SK-N-SH treated with all-trans-retinoic acid at 6 μM for 48 hours (cell line): ENCODE data around the gene CCBE1.

ENCODE experiments used
- ARNTL ChIP-seq: fragments of 450-650 bp; formaldehyde crosslinking; IDR thresholded peaks from 2 replicates; pipeline ENCODE4 v1.5.0; 2020; ENCODE audit warnings: low read depth, mild to moderate bottlenecking, moderate library complexity, borderline replicate concordance
- BACH2 ChIP-seq: fragments of 250-450 bp; sonication (Bioruptor Pico); IDR thresholded peaks from 2 replicates; pipeline ENCODE4 v1.9.0; 2021; ENCODE audit warnings: mild to moderate bottlenecking, borderline replicate concordance
- CSDC2 ChIP-seq: fragments of 250-450 bp; sonication (Bioruptor Pico); IDR thresholded peaks from 2 replicates; pipeline ENCODE4 v1.5.0; 2020; ENCODE audit warnings: mild to moderate bottlenecking, moderate library complexity
- OSR1 ChIP-seq: fragments of 250-450 bp; sonication (Bioruptor Pico); IDR thresholded peaks from 2 replicates; pipeline ENCODE4 v1.8.0; 2022; ENCODE audit warnings: moderate library complexity, mild to moderate bottlenecking, inconsistent platforms
- RARB ChIP-seq: fragments of 250-450 bp; sonication (Bioruptor Pico); IDR thresholded peaks from 2 replicates; pipeline ENCODE4 v1.8.0; 2021; ENCODE audit warnings: mild to moderate bottlenecking, moderate library complexity
- ZNF565 ChIP-seq: fragments of 450-650 bp; formaldehyde crosslinking; conservative IDR thresholded peaks from 2 replicates; pipeline ENCODE4 v1.5.0; 2020; ENCODE audit warnings: low read depth, mild to moderate bottlenecking, moderate library complexity
- ZNF70 ChIP-seq: fragments of 450-650 bp; formaldehyde crosslinking; IDR thresholded peaks from 2 replicates; pipeline ENCODE4 v1.5.0; 2020; ENCODE audit warnings: mild to moderate bottlenecking, moderate library complexity
- TF ChIP-seq, protein P1 (sequence below): fragments of 250-450 bp; sonication (Bioruptor Pico); IDR thresholded peaks from 2 replicates; pipeline ENCODE4 v1.5.0; 2020; ENCODE audit warnings: mild to moderate bottlenecking, moderate library complexity
- TF ChIP-seq, protein P2 (sequence below): fragments of 250-450 bp; sonication (Bioruptor Pico); IDR thresholded peaks from 2 replicates; pipeline ENCODE4 v1.8.0; 2021; ENCODE audit warnings: low read depth, mild to moderate bottlenecking, moderate library complexity, borderline replicate concordance
- TF ChIP-seq, protein P3 (sequence below): fragments of 250-450 bp; sonication (Bioruptor Pico); IDR thresholded peaks from 2 replicates; pipeline ENCODE4 v1.8.0; 2020; ENCODE audit warnings: mild to moderate bottlenecking, moderate library complexity, borderline replicate concordance
- TF ChIP-seq, protein P4 (sequence below): fragments of 250-450 bp; sonication (Bioruptor Pico); IDR thresholded peaks from 2 replicates; pipeline ENCODE4 v1.5.1; 2020; ENCODE audit warnings: low read depth, mild to moderate bottlenecking, moderate library complexity

DNA sequence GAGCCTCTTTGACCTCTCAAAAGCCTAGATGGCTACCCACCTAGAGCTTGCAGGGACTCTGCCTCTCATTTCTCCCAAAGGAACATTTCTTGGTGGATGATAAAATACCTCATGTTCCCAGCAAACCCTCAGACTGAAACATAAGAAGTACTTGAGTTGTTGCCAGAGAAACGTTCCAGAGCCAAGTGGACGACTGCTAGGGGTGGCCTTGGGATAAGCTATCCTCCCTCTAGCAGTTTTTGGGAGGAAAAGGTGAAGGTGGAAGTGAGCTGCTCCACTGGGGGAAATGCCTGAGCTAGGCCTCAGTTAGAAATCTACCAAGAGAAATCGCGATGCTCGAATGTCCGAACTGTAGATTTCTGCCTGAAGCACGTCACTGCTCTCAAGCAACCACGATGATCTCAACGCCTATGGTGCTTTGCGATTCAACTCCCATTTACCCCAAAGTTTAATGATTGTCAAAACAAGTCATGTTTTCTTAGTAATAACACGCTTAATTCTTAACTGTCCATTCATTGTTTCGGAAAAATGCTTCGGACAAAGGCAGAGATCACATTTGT, 91.5 kb downstream of the CCBE1 start:
- TF ChIP-seq ARNTL, result no peak
- TF ChIP-seq ZNF70 (CRISPR knock-in tag), result no peak
- TF ChIP-seq, protein P1, sequence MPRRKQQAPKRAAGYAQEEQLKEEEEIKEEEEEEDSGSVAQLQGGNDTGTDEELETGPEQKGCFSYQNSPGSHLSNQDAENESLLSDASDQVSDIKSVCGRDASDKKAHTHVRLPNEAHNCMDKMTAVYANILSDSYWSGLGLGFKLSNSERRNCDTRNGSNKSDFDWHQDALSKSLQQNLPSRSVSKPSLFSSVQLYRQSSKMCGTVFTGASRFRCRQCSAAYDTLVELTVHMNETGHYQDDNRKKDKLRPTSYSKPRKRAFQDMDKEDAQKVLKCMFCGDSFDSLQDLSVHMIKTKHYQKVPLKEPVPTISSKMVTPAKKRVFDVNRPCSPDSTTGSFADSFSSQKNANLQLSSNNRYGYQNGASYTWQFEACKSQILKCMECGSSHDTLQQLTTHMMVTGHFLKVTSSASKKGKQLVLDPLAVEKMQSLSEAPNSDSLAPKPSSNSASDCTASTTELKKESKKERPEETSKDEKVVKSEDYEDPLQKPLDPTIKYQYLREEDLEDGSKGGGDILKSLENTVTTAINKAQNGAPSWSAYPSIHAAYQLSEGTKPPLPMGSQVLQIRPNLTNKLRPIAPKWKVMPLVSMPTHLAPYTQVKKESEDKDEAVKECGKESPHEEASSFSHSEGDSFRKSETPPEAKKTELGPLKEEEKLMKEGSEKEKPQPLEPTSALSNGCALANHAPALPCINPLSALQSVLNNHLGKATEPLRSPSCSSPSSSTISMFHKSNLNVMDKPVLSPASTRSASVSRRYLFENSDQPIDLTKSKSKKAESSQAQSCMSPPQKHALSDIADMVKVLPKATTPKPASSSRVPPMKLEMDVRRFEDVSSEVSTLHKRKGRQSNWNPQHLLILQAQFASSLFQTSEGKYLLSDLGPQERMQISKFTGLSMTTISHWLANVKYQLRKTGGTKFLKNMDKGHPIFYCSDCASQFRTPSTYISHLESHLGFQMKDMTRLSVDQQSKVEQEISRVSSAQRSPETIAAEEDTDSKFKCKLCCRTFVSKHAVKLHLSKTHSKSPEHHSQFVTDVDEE (CRISPR knock-in tag), result no peak
- TF ChIP-seq, protein P2, sequence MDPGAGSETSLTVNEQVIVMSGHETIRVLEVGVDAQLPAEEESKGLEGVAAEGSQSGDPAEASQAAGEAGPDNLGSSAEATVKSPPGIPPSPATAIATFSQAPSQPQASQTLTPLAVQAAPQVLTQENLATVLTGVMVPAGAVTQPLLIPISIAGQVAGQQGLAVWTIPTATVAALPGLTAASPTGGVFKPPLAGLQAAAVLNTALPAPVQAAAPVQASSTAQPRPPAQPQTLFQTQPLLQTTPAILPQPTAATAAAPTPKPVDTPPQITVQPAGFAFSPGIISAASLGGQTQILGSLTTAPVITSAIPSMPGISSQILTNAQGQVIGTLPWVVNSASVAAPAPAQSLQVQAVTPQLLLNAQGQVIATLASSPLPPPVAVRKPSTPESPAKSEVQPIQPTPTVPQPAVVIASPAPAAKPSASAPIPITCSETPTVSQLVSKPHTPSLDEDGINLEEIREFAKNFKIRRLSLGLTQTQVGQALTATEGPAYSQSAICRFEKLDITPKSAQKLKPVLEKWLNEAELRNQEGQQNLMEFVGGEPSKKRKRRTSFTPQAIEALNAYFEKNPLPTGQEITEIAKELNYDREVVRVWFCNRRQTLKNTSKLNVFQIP (CRISPR knock-in tag), result no peak
- TF ChIP-seq, protein P3, sequence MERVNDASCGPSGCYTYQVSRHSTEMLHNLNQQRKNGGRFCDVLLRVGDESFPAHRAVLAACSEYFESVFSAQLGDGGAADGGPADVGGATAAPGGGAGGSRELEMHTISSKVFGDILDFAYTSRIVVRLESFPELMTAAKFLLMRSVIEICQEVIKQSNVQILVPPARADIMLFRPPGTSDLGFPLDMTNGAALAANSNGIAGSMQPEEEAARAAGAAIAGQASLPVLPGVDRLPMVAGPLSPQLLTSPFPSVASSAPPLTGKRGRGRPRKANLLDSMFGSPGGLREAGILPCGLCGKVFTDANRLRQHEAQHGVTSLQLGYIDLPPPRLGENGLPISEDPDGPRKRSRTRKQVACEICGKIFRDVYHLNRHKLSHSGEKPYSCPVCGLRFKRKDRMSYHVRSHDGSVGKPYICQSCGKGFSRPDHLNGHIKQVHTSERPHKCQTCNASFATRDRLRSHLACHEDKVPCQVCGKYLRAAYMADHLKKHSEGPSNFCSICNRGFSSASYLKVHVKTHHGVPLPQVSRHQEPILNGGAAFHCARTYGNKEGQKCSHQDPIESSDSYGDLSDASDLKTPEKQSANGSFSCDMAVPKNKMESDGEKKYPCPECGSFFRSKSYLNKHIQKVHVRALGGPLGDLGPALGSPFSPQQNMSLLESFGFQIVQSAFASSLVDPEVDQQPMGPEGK (CRISPR knock-in tag), result no peak
- TF ChIP-seq CSDC2 (CRISPR knock-in tag), result no peak
- no peak for TF ChIP-seq OSR1 (CRISPR knock-in tag)
- TF ChIP-seq BACH2 (CRISPR knock-in tag), result no peak
- TF ChIP-seq, protein P4, sequence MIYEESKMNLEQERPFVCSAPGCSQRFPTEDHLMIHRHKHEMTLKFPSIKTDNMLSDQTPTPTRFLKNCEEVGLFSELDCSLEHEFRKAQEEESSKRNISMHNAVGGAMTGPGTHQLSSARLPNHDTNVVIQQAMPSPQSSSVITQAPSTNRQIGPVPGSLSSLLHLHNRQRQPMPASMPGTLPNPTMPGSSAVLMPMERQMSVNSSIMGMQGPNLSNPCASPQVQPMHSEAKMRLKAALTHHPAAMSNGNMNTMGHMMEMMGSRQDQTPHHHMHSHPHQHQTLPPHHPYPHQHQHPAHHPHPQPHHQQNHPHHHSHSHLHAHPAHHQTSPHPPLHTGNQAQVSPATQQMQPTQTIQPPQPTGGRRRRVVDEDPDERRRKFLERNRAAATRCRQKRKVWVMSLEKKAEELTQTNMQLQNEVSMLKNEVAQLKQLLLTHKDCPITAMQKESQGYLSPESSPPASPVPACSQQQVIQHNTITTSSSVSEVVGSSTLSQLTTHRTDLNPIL (CRISPR knock-in tag), result no peak
- no peak for TF ChIP-seq ZNF565
- no peak for TF ChIP-seq RARB (CRISPR knock-in tag)
